Hepatocyte (in vitro differentiated cells): ENCODE results near the gene SPACA7.

Experiments used
- CTCF ChIP-seq: fragments of 200-600 bp; sonication (generic); IDR thresholded peaks from 2 replicates; pipeline ENCODE4 v1.5.1; 2016; ENCODE audit warnings: antibody characterized with exemption, mild to moderate bottlenecking; ENCODE audit not compliant: poor library complexity
- EZH2 ChIP-seq: fragments of 200-600 bp; sonication (generic); IDR thresholded peaks from 2 replicates; pipeline ENCODE4 v1.6.1; 2016; ENCODE audit warnings: antibody characterized with exemption, mild to moderate bottlenecking, borderline replicate concordance
- EZH2phosphoT487 ChIP-seq: fragments of 200-600 bp; sonication (generic); IDR thresholded peaks from one replicate; pipeline ENCODE4 v1.6.1; 2018; ENCODE audit warnings: antibody characterized with exemption, mild to moderate bottlenecking, low read depth, moderate library complexity; ENCODE audit not compliant: unreplicated experiment, severe bottlenecking

GRCh38 chr13:112464720-112465119, 88.6 kb downstream of the SPACA7 start:
- TF ChIP-seq CTCF (no peak), EZH2phosphoT487 (no peak), EZH2 (no peak)
